Coronary artery (tissue), 2 donors: ENCODE measurements around the gene C1orf115.

Source experiments
- DNase-seq: peaks from one replicate; pipeline ENCODE4 v3.0.0-alpha.2; 2017; ENCODE audit warnings: low spot score
- H3K27ac ChIP-seq, 2 donors: fragments of 200-600 bp; sonication (generic); one replicate each; pipeline ENCODE4 v1.5.1; 2016 to 2019
- H3K4me3 ChIP-seq: fragments of 200-600 bp; sonication (generic); 2 replicates; pipeline ENCODE4 v1.5.1; 2016; ENCODE audit warnings: mild to moderate bottlenecking, moderate library complexity
- CTCF ChIP-seq: fragments of 200-600 bp; sonication (generic); IDR thresholded peaks from one replicate; pipeline ENCODE4 v1.5.1; 2019; ENCODE audit warnings: antibody characterized with exemption

Gene C1orf115

GRCh38 chr1:220690140-220691052 is at the start of gene C1orf115:
C1orf115 (plus strand) TSS chr1:220690363; CDS start chr1:220690403, 40 bp downstream.
- peak within 1 kb of the TSS in 1 of 2 donors; percentile 35 for H3K27ac ChIP-seq
- peak; percentile 96 for TF ChIP-seq CTCF
- peak within 1 kb of the TSS; percentile 88 for H3K4me3 ChIP-seq
- peak; percentile 83 for DNase-seq

GRCh38 chr1:220642285-220642684 is 47.9 kb upstream of the C1orf115 start:
- no peak overlapping the region for H3K4me3 ChIP-seq
- no peak for TF ChIP-seq CTCF
- DNase-seq, result no peak
- no peak overlapping the region for H3K27ac ChIP-seq

GRCh38 chr1:220652995-220653394 is 37.2 kb upstream of the C1orf115 start:
- DNase-seq, result no peak

DNA sequence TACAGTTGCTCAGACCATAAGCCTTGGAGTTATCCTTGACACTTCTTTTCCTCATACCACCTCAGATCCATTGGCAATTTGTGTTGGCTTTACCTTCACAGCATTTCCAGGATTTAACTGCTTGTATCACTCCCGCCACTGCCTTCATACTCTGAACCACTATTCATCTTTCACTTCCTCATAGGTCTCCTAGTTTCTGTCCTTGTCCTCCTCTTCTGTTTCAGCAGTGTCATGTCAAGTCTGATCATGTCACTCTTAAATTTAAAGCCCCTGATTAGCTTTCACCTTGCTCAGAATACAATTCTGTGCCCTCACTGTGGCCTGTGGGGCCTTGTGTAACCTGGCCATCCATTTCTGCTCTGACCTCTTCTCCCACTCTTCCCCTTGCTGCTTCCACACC is 34.7 kb upstream of the C1orf115 start:
- Histone ChIP-seq H3K4me3 (no peak overlapping the region), H3K27ac (no peak overlapping the region)
- no peak for DNase-seq
- TF ChIP-seq CTCF, result no peak

More at GRCh38 chr1:220652995-220653394, 37.2 kb upstream of the C1orf115 start:
- H3K4me3 ChIP-seq, result no peak overlapping the region
- no peak for TF ChIP-seq CTCF
- H3K27ac ChIP-seq, result no peak overlapping the region

- no peak for DNase-seq
- Histone ChIP-seq H3K4me3 (no peak overlapping the region), H3K27ac (no peak overlapping the region)
- TF ChIP-seq CTCF, result no peak
These were observed 34.0 kb upstream of the C1orf115 start for GRCh38 chr1:220655961-220656740.

DNA sequence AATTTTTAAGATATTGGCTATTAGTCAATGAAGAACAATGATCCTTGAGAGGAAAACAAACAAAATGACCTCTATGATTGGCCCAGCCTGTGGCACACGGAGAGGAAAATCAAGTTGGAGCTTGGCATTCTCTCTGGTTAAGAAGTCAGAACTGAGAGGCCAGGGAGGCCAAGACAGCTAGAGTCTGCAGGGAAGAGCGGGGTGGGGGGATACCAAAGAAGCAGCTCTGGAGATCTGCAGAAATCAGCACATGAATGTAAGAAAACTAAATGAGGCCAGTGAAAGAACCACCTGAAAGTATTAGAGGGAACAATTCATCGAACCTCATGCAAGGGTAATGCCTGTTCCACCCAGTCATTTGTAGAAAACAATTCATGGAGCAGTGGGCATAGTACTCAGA is 23.8 kb upstream of the C1orf115 start:
- Histone ChIP-seq H3K4me3 (no peak overlapping the region), H3K27ac (no peak overlapping the region)
- no peak for TF ChIP-seq CTCF
- DNase-seq, result no peak
